Right atrium auricular region (tissue), 2 donors: ENCODE measurements around the gene ACACB. TPM values are rescaled to one million over a fixed set of nuclear protein-coding genes. Genes with fewer than 3 reads are reported as not detected.

ENCODE experiments used
- DNase-seq: peaks from one replicate; pipeline ENCODE4 v3.0.0-alpha.2; 2019; ENCODE audit warnings: low spot score
- H3K27ac ChIP-seq, 2 donors: fragments of 200-600 bp; sonication (generic); 1 replicate in 1 of 2; 2 replicates in 1 of 2; pipeline ENCODE4 v1.5.1; 2016 to 2019
- H3K27me3 ChIP-seq, 2 donors: fragments of 200-600 bp; sonication (generic); one replicate each; pipeline versions ENCODE4 v1.5.1 to v1.6.0; 2017 to 2019
- H3K36me3 ChIP-seq: fragments of 200-600 bp; sonication (generic); one replicate; pipeline ENCODE4 v1.5.1; 2016
- H3K4me1 ChIP-seq, 2 donors: fragments of 200-600 bp; sonication (generic); one replicate each; pipeline versions ENCODE4 v1.5.1 to v1.6.0; 2017 to 2019
- H3K4me3 ChIP-seq, 2 donors: fragments of 200-600 bp; sonication (generic); 1 replicate in 1 of 2; 2 replicates in 1 of 2; pipeline ENCODE4 v1.5.1; 2017 to 2019; ENCODE audit warnings: mild to moderate bottlenecking in 1 of 2, moderate library complexity in 1 of 2
- H3K9me3 ChIP-seq, 2 donors: fragments of 200-600 bp; sonication (generic); one replicate each; pipeline ENCODE4 v1.5.1; 2019
- total RNA-seq, 2 donors: library from RNA; depleted of rRNA; stranded (reverse); fragments of >200 nt; gene quantifications; one replicate each; pipeline ENCODE4 v1.1.0, GENCODE V29; 2016
- TF ChIP-seq, protein P1 (sequence below), 2 donors: fragments of 200-600 bp; sonication (generic); IDR thresholded peaks; one replicate each; pipeline ENCODE4 v1.5.1; 2019; ENCODE audit warnings: antibody characterized with exemption in 2 of 2

ACACB gene
- total RNA-seq, 2 donors from 2014 or later, result 76.8 to 104 TPM

DNA sequence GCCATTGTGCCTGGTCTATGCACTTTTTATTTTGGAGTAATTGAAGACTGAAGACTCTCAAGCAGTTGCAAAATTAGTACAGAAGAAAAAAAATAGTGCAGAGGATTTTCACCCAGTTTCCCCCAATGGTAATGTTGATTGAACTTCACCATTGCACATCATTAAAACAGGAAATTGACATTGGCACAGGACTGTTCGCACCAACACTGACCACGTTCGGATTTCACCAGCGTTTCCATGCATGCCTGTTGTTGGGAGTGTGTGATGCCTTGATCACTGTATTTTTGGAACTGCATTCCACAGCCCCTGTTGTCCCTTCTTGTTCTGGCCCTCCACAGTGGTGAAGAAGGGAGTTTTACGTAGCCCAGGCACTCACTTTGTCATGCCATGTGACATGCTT lies 125.5 kb downstream of the ACACB start:
- Histone ChIP-seq H3K4me3 (no peak overlapping the region), H3K4me1 (no peaks in the 10 kb centered on the region), H3K36me3 (peaks cover 97% of the 10 kb centered on the region), H3K27ac (no peak overlapping the region), H3K9me3 (no peaks in the 10 kb centered on the region), H3K27me3 (no peaks in the 10 kb centered on the region)
- DNase-seq, result no peak
- TF ChIP-seq, protein P1, sequence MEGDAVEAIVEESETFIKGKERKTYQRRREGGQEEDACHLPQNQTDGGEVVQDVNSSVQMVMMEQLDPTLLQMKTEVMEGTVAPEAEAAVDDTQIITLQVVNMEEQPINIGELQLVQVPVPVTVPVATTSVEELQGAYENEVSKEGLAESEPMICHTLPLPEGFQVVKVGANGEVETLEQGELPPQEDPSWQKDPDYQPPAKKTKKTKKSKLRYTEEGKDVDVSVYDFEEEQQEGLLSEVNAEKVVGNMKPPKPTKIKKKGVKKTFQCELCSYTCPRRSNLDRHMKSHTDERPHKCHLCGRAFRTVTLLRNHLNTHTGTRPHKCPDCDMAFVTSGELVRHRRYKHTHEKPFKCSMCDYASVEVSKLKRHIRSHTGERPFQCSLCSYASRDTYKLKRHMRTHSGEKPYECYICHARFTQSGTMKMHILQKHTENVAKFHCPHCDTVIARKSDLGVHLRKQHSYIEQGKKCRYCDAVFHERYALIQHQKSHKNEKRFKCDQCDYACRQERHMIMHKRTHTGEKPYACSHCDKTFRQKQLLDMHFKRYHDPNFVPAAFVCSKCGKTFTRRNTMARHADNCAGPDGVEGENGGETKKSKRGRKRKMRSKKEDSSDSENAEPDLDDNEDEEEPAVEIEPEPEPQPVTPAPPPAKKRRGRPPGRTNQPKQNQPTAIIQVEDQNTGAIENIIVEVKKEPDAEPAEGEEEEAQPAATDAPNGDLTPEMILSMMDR (IDR thresholded peaks at IDR 0.05), result no peak

DNA sequence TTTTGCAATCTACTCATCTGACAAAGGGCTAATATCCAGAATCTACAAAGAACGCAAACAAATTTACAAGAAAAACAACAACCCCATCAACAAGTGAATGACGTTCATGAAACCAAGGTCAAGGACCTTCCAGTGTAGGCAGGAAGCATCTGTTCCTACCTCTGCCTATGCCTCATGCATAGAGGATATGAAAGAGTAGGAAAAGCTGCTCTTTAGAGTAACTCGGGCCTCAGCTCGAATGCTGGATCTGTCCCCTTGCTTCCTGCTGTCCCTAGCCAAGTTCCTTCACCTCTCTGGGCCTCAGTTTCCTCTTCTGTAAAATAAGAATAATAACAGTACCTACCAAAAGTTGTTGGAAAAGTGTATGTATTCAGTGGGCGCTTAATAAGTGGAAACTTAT lies 127.7 kb downstream of the ACACB start:
- no peak overlapping the region for H3K27ac ChIP-seq
- no peak for DNase-seq

DNA sequence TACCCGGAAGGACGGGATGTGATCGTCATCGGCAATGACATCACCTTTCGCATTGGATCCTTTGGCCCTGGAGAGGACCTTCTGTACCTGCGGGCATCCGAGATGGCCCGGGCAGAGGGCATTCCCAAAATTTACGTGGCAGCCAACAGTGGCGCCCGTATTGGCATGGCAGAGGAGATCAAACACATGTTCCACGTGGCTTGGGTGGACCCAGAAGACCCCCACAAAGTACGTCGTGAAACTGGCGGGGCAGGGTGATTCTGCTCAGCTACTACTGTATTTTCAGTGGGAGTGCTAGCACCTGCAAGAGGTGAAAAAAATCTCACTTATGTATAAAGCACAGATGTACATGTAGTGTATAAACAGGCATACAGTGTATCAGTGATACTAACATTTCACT lies 129.8 kb downstream of the ACACB start:
- H3K27me3 ChIP-seq, result no peaks in the 10 kb centered on the region
- H3K36me3 ChIP-seq, result peaks cover 95% of the 10 kb centered on the region
- no peak overlapping the region for H3K4me3 ChIP-seq
- TF ChIP-seq, protein P1 (IDR thresholded peaks at IDR 0.05), result no peak
- H3K9me3 ChIP-seq, result no peaks in the 10 kb centered on the region
- no peak overlapping the region for H3K27ac ChIP-seq
- H3K4me1 ChIP-seq, result no peaks in the 10 kb centered on the region
- no peak for DNase-seq

More for the DNA sequence above, 127.7 kb downstream of the ACACB start:
- TF ChIP-seq, protein P1 (IDR thresholded peaks at IDR 0.05), result no peak
- no peaks in the 10 kb centered on the region for H3K4me1 ChIP-seq
- peaks cover 97% of the 10 kb centered on the region for H3K36me3 ChIP-seq
- no peak overlapping the region for H3K4me3 ChIP-seq
- no peaks in the 10 kb centered on the region for H3K27me3 ChIP-seq
- H3K9me3 ChIP-seq, result no peaks in the 10 kb centered on the region

DNA sequence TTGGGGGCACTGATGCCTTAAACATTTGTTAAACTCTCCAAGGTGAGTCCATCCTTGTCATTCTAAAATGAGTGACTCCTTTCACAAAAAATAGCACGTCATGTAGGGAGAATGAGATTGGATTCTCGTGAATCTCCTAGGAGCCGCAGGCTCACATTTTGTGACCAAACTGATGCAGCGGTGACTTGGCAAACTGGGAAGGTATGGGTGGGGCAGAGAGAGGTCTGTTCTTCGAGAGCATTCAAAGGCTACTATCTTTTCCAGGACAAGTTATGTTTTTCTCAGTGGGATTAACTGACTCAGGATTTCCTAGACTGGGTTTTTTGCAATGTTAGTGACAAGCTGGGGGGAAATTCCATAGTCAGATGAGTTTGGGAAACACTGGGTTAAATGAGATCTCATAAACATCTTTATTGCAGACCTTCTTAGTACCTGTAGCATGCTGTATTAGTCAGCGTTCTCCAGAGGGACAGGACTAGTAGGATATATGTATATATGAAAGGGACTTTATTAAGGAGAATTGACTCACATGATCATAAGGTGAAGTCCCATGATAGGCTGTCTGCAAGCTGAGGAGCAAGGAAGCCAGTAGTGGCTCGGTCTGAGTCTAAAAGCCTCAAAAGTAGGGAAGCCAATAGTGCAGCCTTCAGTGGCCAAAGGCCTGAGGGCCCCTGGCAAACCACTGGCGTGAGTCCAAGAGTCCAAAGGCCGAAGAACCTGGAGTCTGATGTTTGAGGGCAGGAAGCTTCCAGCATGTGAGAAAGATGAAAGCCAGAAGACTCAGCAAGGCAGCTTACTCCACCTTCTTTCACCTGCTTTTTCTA lies 131.7 kb downstream of the ACACB start:
- Histone ChIP-seq H3K27me3 (no peaks in the 10 kb centered on the region), H3K4me1 (no peaks in the 10 kb centered on the region), H3K27ac (no peak overlapping the region), H3K9me3 (no peaks in the 10 kb centered on the region), H3K4me3 (no peak overlapping the region), H3K36me3 (peaks cover 95% of the 10 kb centered on the region)
- TF ChIP-seq, protein P1 (IDR thresholded peaks at IDR 0.05), result no peak
- no peak for DNase-seq

DNA sequence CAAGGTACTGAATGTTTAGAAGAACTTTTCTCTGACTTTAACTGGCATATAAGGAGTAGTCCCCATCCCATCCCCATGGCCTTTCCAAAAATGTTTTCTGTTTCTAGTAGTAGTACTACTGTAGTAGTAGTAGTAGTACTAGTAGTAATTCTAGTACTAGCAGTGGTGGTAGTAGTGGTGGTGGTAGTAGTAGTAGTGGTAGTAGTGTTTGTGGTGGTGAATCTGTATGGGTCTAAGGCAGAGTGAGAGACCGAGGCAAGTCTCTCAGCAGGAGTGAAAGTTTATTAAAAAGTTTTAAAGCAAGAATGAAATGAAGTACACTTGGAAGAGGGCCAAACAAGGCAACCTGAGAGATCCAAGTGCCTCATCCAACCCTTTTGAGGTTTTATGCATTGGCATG lies 134.1 kb downstream of the ACACB start:
- TF ChIP-seq, protein P1 (IDR thresholded peaks at IDR 0.05), result no peak

More for the DNA sequence above, 134.1 kb downstream of the ACACB start:
- H3K4me1 ChIP-seq, result no peaks in the 10 kb centered on the region
- H3K9me3 ChIP-seq, result peaks cover 0 to 10% of the 10 kb centered on the region in 2 donors
- H3K27ac ChIP-seq, result no peak overlapping the region
- DNase-seq, result no peak
- H3K4me3 ChIP-seq, result no peak overlapping the region
- H3K27me3 ChIP-seq, result no peaks in the 10 kb centered on the region
- peaks cover 94% of the 10 kb centered on the region for H3K36me3 ChIP-seq
